ENCODE results near the gene SLCO3A1.

Gene SLCO3A1

DNA sequence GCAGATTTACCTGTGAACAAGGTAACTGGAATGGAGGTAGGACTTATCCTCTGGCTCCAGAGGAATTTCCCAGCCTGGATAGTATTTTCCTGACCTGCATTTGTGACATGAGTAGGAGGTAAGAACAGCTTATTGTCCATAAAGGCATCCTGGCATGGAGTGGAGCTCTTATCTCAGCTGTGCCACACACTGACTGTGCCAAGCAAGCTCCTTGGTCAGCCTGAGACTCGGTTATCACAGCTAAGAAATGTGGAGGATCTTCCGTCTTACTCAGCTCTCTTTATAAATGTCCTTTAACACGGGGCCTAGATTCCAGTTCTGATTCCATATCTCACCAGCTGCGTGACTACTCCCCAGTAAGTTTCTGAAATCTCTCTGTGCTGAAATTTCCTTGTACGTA, 38.9 kb downstream of the SLCO3A1 start:
- CTCF ChIA-PET: no interaction called here
- no peak overlapping the region for H3K4me3 ChIP-seq (ENCODE audit: low read depth, low read length)
- POLR2A ChIA-PET: no interaction called here
- DNase-seq (ENCODE audit: low read depth, low spot score): no peak
- TF ChIP-seq, protein P1, sequence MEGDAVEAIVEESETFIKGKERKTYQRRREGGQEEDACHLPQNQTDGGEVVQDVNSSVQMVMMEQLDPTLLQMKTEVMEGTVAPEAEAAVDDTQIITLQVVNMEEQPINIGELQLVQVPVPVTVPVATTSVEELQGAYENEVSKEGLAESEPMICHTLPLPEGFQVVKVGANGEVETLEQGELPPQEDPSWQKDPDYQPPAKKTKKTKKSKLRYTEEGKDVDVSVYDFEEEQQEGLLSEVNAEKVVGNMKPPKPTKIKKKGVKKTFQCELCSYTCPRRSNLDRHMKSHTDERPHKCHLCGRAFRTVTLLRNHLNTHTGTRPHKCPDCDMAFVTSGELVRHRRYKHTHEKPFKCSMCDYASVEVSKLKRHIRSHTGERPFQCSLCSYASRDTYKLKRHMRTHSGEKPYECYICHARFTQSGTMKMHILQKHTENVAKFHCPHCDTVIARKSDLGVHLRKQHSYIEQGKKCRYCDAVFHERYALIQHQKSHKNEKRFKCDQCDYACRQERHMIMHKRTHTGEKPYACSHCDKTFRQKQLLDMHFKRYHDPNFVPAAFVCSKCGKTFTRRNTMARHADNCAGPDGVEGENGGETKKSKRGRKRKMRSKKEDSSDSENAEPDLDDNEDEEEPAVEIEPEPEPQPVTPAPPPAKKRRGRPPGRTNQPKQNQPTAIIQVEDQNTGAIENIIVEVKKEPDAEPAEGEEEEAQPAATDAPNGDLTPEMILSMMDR (IDR thresholded peaks at IDR 0.05; ENCODE audit: insufficient read depth, low read length, missing control alignments): no peak

DNA sequence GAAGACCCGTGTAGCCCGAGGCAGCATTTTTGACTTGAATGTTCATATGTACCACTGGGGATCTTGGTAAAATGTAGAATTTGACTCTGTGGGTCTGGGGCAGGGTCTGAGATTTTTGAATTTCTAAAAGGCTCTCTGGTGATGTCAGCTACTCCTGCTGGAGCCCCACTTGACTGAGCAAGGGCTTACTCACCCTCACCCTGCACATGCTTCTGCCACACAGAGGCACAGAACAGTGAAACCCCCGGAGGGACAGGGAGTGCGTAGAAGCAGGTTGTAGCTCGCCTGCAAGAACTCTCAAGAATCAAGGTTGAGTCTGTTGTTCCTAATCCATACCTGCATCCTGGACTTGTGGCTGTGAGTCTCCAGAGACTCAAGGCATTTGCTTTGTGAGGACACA, 41.1 kb downstream of the SLCO3A1 start:
- TF ChIP-seq, protein P1 (IDR thresholded peaks at IDR 0.05; ENCODE audit: insufficient read depth, low read length, missing control alignments): no peak
- DNase-seq (ENCODE audit: low read depth, low spot score): no peak
- ChIA-PET POLR2A (no interaction called here), CTCF (no interaction called here)
- no peak overlapping the region for H3K4me3 ChIP-seq (ENCODE audit: low read depth, low read length)

DNA sequence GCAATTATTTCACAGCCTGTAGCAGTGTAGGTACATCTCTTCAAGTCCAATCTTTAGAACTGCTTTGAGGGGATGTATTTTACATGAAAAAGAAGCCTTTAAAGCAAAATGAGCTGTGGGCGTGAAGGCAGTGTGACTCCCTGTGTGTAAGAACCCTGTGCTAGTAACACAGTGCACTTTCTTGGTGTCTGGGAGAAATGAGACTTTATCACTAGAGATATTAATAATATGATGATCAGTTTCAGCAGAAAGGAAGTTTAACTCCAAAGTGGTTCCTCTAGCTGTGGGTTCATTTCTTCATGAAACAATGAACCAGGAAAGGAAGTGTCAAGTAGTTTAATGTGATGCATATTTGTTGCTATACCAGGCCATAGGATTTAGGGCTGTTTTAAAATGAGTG, 41.5 kb downstream of the SLCO3A1 start:
- TF ChIP-seq, protein P1 (IDR thresholded peaks at IDR 0.05; ENCODE audit: insufficient read depth, low read length, missing control alignments): no peak
- ChIA-PET POLR2A (no interaction called here), CTCF (no interaction called here)
- no peak for DNase-seq (ENCODE audit: low read depth, low spot score)
- no peak overlapping the region for H3K4me3 ChIP-seq (ENCODE audit: low read depth, low read length)

DNA sequence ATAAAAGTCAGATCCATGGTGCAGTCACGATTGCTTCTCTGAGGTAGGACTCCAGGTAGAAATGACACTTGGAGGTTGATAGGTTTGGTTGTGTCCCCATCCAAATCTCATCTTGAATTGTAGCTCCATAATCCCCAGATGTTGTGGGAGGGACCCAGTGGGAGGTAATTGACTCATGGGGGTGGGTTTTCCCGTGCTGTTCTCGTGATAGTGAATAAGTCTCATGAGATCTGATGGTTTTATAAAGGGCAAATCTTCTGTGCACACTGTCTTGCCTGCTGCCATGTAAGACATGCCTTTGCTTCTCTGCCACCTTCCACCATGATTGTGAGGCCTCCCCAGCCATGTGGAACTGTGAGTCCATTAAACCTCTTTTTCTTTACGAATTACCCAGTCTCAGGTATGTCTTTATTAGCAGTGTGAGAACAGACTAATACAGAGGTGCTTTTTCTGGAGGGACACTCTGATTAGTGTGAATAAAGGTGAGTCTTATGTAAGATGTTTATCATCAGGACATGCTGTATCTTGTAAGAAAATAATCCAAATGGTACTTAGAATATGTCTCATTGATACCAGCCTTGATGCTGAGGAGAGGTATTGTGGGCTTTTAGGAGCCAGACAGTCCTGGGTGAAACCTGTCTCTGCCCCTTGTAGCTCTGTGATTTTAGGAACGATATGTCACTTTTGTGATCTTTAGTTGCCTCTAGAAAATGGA, 43.0 kb downstream of the SLCO3A1 start:
- TF ChIP-seq, protein P1 (IDR thresholded peaks at IDR 0.05; ENCODE audit: insufficient read depth, low read length, missing control alignments): no peak
- H3K4me3 ChIP-seq (ENCODE audit: low read depth, low read length): no peak overlapping the region
- no peak for DNase-seq (ENCODE audit: low read depth, low spot score)
- POLR2A ChIA-PET: no interaction called here
- CTCF ChIA-PET: no interaction called here

DNA sequence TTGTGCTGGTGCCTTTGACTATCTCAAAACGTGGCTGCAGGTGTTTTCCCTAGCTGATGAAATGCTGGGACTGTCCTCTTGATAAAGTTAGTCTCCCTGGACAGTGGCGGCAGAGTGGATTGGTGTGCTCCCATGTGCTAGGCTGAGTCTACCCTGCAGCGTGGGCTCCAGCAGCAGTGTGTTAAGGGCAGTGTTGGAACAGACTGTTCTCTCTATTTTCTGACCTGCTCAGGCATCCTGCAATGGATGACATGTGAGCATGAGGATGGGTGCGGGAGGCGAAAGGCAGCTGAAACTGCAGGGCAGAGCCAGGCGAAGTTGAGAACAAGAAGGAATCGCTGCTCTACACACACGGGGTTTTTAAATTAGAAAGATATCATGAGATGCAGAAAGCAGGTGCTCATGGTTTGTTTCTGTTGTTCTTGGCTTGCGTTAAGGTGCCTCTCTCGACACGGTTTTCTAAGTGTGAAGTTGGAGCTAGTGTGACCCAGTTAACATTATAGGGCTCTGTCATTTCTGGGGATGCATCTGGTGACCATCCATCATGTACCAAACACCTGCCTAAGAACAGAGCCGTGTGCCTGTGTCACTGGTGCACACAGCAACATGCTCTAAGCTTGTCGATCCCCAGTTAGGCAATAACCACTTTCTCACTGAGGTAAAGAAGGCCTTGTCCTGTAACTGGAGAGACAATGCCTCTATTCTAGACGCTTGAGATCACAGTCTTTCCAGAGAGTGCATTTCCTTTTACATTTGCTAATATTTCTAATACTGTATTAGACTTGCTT, 44.3 kb downstream of the SLCO3A1 start:
- no peak overlapping the region for H3K4me3 ChIP-seq (ENCODE audit: low read depth, low read length)
- POLR2A ChIA-PET: no interaction called here
- TF ChIP-seq, protein P1 (IDR thresholded peaks at IDR 0.05; ENCODE audit: insufficient read depth, low read length, missing control alignments): no peak
- DNase-seq (ENCODE audit: low read depth, low spot score): no peak
- CTCF ChIA-PET: no interaction called here

DNA sequence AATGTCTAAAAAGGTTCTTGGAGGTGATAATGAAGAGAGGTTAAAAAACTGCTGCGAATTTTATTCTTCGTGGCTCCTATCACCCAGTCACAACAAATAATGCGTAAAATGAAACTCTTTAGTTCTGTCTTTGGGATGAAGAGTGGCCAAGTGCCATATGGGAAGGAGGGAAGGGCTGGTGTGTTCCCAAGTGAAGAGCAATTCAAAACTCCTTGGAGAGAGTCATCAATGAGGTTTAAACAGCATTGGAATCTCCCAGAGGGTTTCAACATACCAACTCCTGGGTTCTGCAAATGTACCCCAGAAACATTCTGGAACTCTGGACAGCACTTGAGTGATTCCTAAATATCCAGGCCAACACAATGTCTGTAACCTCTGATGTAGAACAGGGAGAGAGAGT, 45.3 kb downstream of the SLCO3A1 start:
- ChIA-PET CTCF (no interaction called here), POLR2A (no interaction called here)
- DNase-seq (ENCODE audit: low read depth, low spot score): no peak
- TF ChIP-seq, protein P1 (IDR thresholded peaks at IDR 0.05; ENCODE audit: insufficient read depth, low read length, missing control alignments): no peak
- no peak overlapping the region for H3K4me3 ChIP-seq (ENCODE audit: low read depth, low read length)

All from AG04449 (cell line).